Measurements from ENCODE around the gene LAMA4. TPM values are rescaled to one million over a fixed set of nuclear protein-coding genes. Genes with fewer than 3 reads are reported as not detected.
"Not testable (repeated sequence)": the region's sequence is repeated elsewhere in the genome, so short reads cannot be mapped to it uniquely, and the experiment has no call there.

Gene LAMA4
- total RNA-seq, 1 donor from 2014 or later = 0.22 TPM

DNA sequence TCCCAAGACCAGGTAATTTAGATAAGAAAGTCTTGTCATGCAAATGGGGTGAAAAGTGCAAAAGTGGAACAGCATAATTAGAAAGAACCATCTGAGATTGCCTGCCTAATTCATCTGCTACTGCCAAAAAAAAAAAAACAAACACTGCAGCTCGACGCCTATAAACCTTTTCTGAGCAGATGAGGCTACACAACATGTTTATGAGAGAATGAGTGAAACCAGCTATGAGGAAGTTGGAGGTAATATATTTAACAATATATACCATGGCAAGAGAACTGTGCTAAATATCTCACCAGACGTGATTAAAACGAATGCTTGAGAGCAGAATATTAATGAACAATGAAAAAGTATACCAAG lies 50.0 kb downstream of the LAMA4 start:
- TF ChIP-seq, protein P1, sequence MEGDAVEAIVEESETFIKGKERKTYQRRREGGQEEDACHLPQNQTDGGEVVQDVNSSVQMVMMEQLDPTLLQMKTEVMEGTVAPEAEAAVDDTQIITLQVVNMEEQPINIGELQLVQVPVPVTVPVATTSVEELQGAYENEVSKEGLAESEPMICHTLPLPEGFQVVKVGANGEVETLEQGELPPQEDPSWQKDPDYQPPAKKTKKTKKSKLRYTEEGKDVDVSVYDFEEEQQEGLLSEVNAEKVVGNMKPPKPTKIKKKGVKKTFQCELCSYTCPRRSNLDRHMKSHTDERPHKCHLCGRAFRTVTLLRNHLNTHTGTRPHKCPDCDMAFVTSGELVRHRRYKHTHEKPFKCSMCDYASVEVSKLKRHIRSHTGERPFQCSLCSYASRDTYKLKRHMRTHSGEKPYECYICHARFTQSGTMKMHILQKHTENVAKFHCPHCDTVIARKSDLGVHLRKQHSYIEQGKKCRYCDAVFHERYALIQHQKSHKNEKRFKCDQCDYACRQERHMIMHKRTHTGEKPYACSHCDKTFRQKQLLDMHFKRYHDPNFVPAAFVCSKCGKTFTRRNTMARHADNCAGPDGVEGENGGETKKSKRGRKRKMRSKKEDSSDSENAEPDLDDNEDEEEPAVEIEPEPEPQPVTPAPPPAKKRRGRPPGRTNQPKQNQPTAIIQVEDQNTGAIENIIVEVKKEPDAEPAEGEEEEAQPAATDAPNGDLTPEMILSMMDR (IDR thresholded peaks at IDR 0.05; ENCODE audit: partially characterized antibody, unreplicated experiment) = no peak
- Mint-ChIP-seq H3K27me3 (ENCODE audit: unreplicated experiment) (peaks cover 13% of the 10 kb centered on the region), H3K4me1 (ENCODE audit: low read depth, unreplicated experiment) (peaks cover 47% of the 10 kb centered on the region), H3K4me3 (ENCODE audit: unreplicated experiment) (no peak overlapping the region), H3K9me3 (ENCODE audit: unreplicated experiment) (peaks cover 20% of the 10 kb centered on the region), H3K27ac (ENCODE audit: unreplicated experiment) (no peak overlapping the region), H3K36me3 (ENCODE audit: unreplicated experiment) (no peaks in the 10 kb centered on the region)
- DNase-seq = no peak

DNA sequence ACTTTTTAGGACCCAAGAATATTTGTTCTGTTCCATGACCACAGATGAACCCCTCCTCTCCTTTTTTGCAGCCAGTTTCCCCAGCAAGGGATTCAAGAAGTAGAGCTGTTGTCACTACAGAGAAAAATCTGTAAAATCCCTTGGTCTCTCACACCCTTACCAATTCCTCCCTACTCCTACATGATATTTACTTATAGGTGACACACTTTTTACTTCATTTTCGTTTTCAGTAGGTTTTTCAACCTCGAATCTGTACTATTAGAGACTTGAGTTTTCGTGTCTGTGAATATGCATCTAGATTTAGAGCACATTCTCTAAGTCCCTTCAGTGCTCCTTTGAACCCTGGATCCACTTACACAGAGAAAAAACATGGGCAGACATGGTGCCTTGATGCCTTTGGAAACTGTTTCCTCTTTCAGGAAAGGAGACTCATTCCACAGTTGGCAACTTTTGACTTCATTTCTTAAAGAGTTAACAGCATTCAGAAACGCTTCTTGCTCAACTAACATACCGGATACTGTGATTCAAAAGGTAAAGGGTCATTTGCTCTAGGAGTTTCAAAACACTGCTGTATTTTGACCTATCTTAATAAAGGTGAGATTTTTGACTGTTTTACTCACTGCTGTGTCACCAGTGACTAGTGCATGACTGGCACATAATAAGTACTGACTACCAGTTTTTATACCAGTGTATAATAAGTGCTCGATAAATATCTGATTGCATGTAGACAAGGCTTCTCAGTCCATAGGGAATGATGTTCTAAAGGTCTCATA lies 50.6 kb downstream of the LAMA4 start:
- H3K4me1 Mint-ChIP-seq (ENCODE audit: low read depth, unreplicated experiment) = peaks cover 52% of the 10 kb centered on the region
- no peak for DNase-seq
- H3K4me3 Mint-ChIP-seq (ENCODE audit: unreplicated experiment) = peak overlapping the region; percentile 67
- peak overlapping the region; percentile 91 for H3K27ac Mint-ChIP-seq (ENCODE audit: unreplicated experiment)
- H3K9me3 Mint-ChIP-seq (ENCODE audit: unreplicated experiment) = peaks cover 20% of the 10 kb centered on the region
- peaks cover 13% of the 10 kb centered on the region for H3K27me3 Mint-ChIP-seq (ENCODE audit: unreplicated experiment)
- no peaks in the 10 kb centered on the region for H3K36me3 Mint-ChIP-seq (ENCODE audit: unreplicated experiment)
- TF ChIP-seq, protein P1 (IDR thresholded peaks at IDR 0.05; ENCODE audit: partially characterized antibody, unreplicated experiment) = no peak

GRCh38 chr6:112202639-112203341 lies 51.6 kb downstream of the LAMA4 start:
- H3K4me1 Mint-ChIP-seq (ENCODE audit: low read depth, unreplicated experiment) = peaks cover 52% of the 10 kb centered on the region
- peaks cover 20% of the 10 kb centered on the region for H3K9me3 Mint-ChIP-seq (ENCODE audit: unreplicated experiment)
- DNase-seq = peak; percentile 57
- H3K27ac Mint-ChIP-seq (ENCODE audit: unreplicated experiment) = peak overlapping the region; percentile 95
- TF ChIP-seq, protein P1 (IDR thresholded peaks at IDR 0.05; ENCODE audit: partially characterized antibody, unreplicated experiment) = no peak
- H3K4me3 Mint-ChIP-seq (ENCODE audit: unreplicated experiment) = peak overlapping the region; percentile 66
- H3K27me3 Mint-ChIP-seq (ENCODE audit: unreplicated experiment) = peaks cover 13% of the 10 kb centered on the region
- H3K36me3 Mint-ChIP-seq (ENCODE audit: unreplicated experiment) = no peaks in the 10 kb centered on the region

DNA sequence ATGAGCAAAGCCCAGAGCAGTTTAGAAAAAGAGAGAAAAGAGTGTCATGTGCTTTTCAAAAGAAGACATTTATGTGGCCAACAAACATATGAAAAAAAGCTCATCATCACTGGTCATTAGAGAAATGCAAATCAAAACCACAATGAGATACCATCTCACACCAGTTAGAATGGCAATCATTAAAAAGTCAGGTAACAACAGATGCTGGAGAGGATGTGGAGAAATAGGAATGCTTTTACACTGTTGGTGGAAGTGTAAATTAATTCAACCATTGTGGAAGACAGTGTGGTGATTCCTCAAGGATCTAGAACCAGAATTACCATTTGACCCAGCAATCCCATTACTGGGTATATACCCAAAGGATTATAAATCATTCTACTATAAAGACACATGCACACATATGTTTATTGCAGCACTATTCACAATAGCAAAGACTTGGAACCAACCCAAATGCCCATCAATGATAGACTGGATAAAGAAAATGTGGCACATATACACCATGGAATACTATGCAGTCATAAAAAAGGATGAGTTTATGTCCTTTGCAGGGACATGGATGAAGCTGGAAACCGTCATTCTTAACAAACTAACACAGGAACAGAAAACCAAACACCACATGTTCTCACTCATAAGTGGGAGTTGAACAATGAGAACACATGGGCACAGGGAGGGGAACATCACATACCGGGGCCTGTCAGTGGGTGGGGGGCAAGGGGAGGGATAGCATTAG lies 54.0 kb downstream of the LAMA4 start:
- Mint-ChIP-seq H3K27me3 (ENCODE audit: unreplicated experiment) (peaks cover 15% of the 10 kb centered on the region), H3K27ac (ENCODE audit: unreplicated experiment) (peak overlapping the region; percentile 60), H3K9me3 (ENCODE audit: unreplicated experiment) (peaks cover 20% of the 10 kb centered on the region), H3K4me1 (ENCODE audit: low read depth, unreplicated experiment) (peaks cover 48% of the 10 kb centered on the region)
- H3K36me3 Mint-ChIP-seq (ENCODE audit: unreplicated experiment); DNase-seq; H3K4me3 Mint-ChIP-seq (ENCODE audit: unreplicated experiment): not testable (repeated sequence)

- peaks cover 20% of the 10 kb centered on the region for H3K9me3 Mint-ChIP-seq (ENCODE audit: unreplicated experiment)
- peak; percentile 62 for DNase-seq
- H3K4me1 Mint-ChIP-seq (ENCODE audit: low read depth, unreplicated experiment) = peaks cover 36% of the 10 kb centered on the region
- TF ChIP-seq, protein P1 (IDR thresholded peaks at IDR 0.05; ENCODE audit: partially characterized antibody, unreplicated experiment) = no peak
- H3K4me3 Mint-ChIP-seq (ENCODE audit: unreplicated experiment) = peak overlapping the region; percentile 13
- H3K36me3 Mint-ChIP-seq (ENCODE audit: unreplicated experiment) = no peaks in the 10 kb centered on the region
- peaks cover 15% of the 10 kb centered on the region for H3K27me3 Mint-ChIP-seq (ENCODE audit: unreplicated experiment)
- H3K27ac Mint-ChIP-seq (ENCODE audit: unreplicated experiment) = no peak overlapping the region
Observed at GRCh38 chr6:112199001-112199403, 55.4 kb downstream of the LAMA4 start.
